ENCODE data around the gene ST6GALNAC3.

The ST6GALNAC3 gene

GRCh38 chr1:76138217-76138616 is 63.7 kb downstream of the ST6GALNAC3 start:
- FAIRE-seq (no peak), DNase-seq (ENCODE audit: insufficient read length, low spot score) (no peak)

- FAIRE-seq (no peak), DNase-seq (ENCODE audit: insufficient read length, low spot score) (no peak)
Measured at GRCh38 chr1:76140227-76140626, 65.7 kb downstream of the ST6GALNAC3 start.

- FAIRE-seq (no peak), DNase-seq (ENCODE audit: insufficient read length, low spot score) (no peak)
Measured at GRCh38 chr1:76141929-76142328, 67.4 kb downstream of the ST6GALNAC3 start.

- no peak for FAIRE-seq
- no peak for DNase-seq (ENCODE audit: insufficient read length, low spot score)
Measured at GRCh38 chr1:76142771-76143540, 68.4 kb downstream of the ST6GALNAC3 start.

GRCh38 chr1:76144247-76144646 is 69.7 kb downstream of the ST6GALNAC3 start:
- DNase-seq (ENCODE audit: insufficient read length, low spot score) = no peak
- no peak for FAIRE-seq

GRCh38 chr1:76145332-76145731 is 70.8 kb downstream of the ST6GALNAC3 start:
- DNase-seq (ENCODE audit: insufficient read length, low spot score) = no peak
- FAIRE-seq = no peak

- no peak for DNase-seq (ENCODE audit: insufficient read length, low spot score)
- no peak for FAIRE-seq
Measured at GRCh38 chr1:76146184-76146583, 71.6 kb downstream of the ST6GALNAC3 start.

- DNase-seq (ENCODE audit: insufficient read length, low spot score) (no peak), FAIRE-seq (no peak)
Measured at GRCh38 chr1:76147917-76148316, 73.4 kb downstream of the ST6GALNAC3 start.

GRCh38 chr1:76148460-76148859 is 73.9 kb downstream of the ST6GALNAC3 start:
- FAIRE-seq (no peak), DNase-seq (ENCODE audit: insufficient read length, low spot score) (no peak)

GRCh38 chr1:76153841-76154205 is 79.3 kb downstream of the ST6GALNAC3 start:
- FAIRE-seq (no peak), DNase-seq (ENCODE audit: insufficient read length, low spot score) (no peak)

GRCh38 chr1:76154206-76154956 is 79.8 kb downstream of the ST6GALNAC3 start:
- peak; percentile 82 for FAIRE-seq
- peak; percentile 40 for DNase-seq (ENCODE audit: insufficient read length, low spot score)

GRCh38 chr1:76156987-76157386 is 82.4 kb downstream of the ST6GALNAC3 start:
- no peak for FAIRE-seq
- DNase-seq (ENCODE audit: insufficient read length, low spot score) = no peak

- FAIRE-seq (no peak), DNase-seq (ENCODE audit: insufficient read length, low spot score) (no peak)
Measured at GRCh38 chr1:76158126-76158525, 83.6 kb downstream of the ST6GALNAC3 start.

GRCh38 chr1:76160225-76160624 is 85.7 kb downstream of the ST6GALNAC3 start:
- FAIRE-seq (no peak), DNase-seq (ENCODE audit: insufficient read length, low spot score) (no peak)

- FAIRE-seq = no peak
Measured at GRCh38 chr1:76161451-76161850, 86.9 kb downstream of the ST6GALNAC3 start.

GRCh38 chr1:76162254-76162653 is 87.7 kb downstream of the ST6GALNAC3 start:
- no peak for DNase-seq (ENCODE audit: insufficient read length, low spot score)
- no peak for FAIRE-seq

More at GRCh38 chr1:76161451-76161850, 86.9 kb downstream of the ST6GALNAC3 start:
- no peak for DNase-seq (ENCODE audit: insufficient read length, low spot score)

GRCh38 chr1:76164165-76164564 is 89.6 kb downstream of the ST6GALNAC3 start:
- FAIRE-seq (no peak), DNase-seq (ENCODE audit: insufficient read length, low spot score) (no peak)

- DNase-seq (ENCODE audit: insufficient read length, low spot score) = no peak
- no peak for FAIRE-seq
Measured at GRCh38 chr1:76170084-76170483, 95.5 kb downstream of the ST6GALNAC3 start.

- FAIRE-seq = no peak
- no peak for DNase-seq (ENCODE audit: insufficient read length, low spot score)
Measured at GRCh38 chr1:76170513-76170912, 96.0 kb downstream of the ST6GALNAC3 start.

GRCh38 chr1:76176000-76176399 is 101.5 kb downstream of the ST6GALNAC3 start:
- no peak for DNase-seq (ENCODE audit: insufficient read length, low spot score)
- FAIRE-seq = no peak

GRCh38 chr1:76177615-76178014 is 103.1 kb downstream of the ST6GALNAC3 start:
- FAIRE-seq (no peak), DNase-seq (ENCODE audit: insufficient read length, low spot score) (no peak)

- DNase-seq (ENCODE audit: insufficient read length, low spot score) (no peak), FAIRE-seq (no peak)
Measured at GRCh38 chr1:76179219-76179698, 104.7 kb downstream of the ST6GALNAC3 start.

Data from GM19239 (cell line).